ENCODE data around the gene VAMP8. TPM values are rescaled to one million over a fixed set of nuclear protein-coding genes. Genes with fewer than 3 reads are reported as not detected.
A peak's percentile ranks its signal among the peaks of the same experiment; 100 is the strongest.
"Not testable (repeated sequence)": the region's sequence is repeated elsewhere in the genome, so short reads cannot be mapped to it uniquely, and the experiment has no call there.

VAMP8 gene
- total RNA-seq: 6.8 and 7.5 TPM in 2 replicates

DNA sequence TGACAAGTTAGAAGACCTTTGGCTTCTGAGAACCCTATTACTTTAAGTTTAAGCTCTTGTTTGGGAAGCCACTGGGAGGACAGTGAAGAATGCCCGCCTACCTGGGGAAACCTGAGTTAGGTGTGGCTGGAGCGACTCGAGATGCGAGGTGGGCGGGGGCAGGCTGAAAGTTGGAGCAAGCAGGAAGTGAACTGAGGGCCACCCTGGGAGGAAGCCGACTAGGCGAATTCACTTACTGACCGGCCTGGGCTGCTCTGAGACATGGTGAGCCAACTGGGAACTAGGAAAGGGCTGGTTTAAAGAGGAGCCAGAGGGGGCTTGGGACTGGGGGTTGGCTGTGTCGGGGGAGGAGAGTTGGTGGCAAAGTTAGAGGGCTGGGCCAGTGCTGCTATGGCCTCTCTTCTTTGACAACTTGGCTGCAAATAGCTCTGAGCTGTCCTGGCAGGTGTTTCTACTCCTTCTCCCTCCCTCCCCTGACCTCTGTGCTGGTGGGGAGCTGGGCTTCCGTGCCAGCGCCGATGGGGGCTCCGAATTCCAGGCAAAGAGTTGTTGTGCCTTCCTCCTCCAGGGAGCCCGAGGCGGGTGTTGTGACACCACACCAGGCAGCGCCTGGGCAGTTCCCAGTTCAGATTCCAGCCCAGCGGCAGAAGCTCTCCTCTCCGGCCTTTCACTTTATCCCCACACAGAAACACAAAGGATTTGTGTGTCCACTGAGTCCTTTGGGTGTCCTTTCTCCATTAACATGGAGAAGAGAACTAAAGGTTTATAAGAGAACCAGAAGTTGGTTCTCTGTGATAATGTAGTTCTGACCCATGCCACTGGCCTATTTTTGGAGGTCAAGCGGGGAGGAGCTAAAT is at the start of gene VAMP8:
VAMP8 (plus strand) TSS at position 201 of the 857 bp plus-strand sequence; CDS start at position 262, 61 bp downstream.
- peak; percentile 15 for DNase-seq

DNA sequence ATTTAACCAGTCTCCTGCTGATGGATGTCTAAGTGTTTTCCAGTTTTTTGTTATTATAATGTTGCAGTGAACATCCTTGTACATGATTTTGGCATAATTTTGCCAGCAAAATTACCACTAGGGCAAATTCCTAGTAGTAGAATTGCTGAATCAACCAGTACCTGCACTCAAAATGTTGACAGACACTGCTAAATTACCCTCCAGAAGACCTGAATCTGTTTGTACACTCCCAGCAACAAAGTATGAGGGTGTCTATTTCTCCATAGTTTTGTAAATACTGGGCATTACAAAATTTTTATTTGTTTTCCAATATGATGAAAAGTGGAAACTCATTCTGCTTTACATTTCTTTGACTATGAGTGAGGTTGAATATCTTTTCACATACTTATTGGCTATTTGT is 49.6 kb upstream of the VAMP8 start:
- no peak for DNase-seq

DNA sequence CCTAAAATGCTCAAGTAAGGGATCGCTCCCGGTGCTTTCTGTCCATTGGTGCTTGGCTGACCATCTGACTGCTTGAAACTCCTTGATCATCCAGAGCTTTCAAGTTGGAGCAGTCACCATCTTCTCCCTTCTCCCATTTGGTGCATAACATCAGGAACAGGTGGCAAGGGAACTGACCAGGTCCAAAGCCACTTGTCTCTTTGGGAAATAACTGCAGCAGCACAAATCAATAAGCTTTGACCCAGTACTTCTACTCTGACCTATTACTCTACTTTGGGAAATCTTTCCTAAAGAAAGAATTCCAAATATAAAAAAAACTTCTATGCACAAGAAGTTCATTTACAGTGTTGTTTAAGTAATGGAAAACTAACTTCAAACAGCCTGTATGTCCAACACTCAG is 49.0 kb upstream of the VAMP8 start:
- no peak for DNase-seq

DNA sequence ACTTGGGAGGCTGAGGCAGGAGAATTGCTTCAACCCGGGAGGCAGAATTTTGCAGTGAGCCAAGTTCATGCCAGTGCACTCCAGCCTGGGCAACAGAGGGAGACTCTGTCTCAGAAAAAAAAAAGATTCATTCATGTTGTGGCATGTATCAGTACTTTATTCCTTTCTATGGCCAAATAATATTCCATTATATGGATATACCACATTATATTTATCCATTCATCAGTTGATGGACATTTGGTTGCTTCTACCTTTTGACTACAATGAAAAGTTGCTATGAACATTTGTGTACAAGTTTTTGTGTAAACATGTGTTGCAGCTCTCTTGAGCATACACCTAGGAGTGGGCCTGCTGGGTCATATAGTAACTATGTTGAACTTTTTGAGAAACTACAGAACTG is 47.6 kb upstream of the VAMP8 start:
- no peak for DNase-seq

DNA sequence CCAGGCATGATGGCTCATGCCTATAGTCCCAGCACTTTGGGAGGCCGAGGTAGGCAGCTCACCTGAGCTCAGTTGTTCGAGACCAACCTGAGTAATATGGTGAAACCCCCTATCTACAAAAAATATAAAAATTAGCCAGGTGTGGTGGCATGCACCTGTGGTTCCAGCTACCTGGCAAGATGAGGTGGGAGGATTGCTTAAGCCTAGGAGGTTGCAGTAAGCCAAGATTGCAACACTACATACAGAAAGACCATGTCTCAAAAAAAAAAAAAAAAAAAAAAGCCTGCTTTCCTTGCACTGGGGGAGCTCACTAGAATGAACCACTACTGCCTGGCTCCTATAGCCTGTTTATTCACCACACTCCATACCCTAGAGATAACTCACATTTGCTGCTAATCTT is 45.8 kb upstream of the VAMP8 start:
- no peak for DNase-seq

DNA sequence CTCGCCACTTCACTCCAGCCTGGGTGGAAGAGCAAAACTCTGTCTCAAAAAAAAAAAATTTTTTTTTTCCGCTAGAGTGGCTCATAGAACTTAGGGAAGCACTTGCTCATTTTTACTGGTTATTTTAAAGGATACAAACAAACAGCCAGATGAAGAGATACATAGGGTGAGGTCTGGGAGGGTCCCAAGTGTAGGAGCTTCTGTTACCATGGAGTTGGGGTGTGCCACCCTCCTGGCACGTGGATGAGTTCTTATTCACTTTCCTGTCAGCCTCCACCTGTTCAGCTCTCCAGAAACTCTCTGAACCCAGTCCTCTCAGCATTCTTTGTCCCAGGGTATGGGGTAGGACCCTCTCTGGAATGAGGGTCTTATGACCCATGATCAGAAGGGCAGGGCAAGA is 43.3 kb upstream of the VAMP8 start:
- DNase-seq: no peak

DNA sequence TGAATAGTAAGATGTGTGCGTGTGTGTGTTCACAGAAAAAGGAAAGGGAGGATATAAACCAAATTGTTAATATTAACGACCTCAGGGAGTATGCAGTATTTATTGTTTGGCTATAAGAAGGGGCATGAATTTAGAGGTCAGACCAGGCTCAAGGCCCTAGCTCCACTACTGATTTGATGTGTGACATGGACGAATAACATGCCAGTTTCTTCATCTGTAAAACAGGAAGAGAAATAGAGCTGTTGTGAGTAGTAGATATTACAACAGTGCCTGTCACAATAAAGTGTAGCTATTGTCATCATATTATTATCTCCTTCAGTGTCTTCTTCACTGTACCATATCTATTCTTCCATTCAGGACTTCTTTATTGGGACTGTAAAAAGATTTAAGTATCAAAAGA is 42.5 kb upstream of the VAMP8 start:
- DNase-seq: no peak

DNA sequence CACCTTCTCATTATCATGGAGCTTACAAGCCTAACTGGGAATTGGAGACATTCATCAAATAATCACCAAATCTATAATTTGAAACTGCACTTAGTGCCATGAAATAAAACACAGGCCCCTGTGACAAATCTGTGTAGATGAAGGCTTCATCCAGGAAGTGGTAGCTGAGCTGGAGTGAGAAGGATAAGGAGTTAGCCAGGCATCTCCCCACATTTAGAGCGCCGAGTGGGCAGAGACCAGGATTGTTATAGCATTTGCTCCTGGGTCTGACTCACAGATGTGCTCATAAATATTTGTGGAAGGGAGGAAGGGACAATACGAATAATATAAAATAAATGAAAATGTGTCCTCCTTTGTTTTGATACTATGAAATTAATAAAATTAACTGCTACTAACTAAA is 40.9 kb upstream of the VAMP8 start:
- DNase-seq: peak; percentile 40

DNA sequence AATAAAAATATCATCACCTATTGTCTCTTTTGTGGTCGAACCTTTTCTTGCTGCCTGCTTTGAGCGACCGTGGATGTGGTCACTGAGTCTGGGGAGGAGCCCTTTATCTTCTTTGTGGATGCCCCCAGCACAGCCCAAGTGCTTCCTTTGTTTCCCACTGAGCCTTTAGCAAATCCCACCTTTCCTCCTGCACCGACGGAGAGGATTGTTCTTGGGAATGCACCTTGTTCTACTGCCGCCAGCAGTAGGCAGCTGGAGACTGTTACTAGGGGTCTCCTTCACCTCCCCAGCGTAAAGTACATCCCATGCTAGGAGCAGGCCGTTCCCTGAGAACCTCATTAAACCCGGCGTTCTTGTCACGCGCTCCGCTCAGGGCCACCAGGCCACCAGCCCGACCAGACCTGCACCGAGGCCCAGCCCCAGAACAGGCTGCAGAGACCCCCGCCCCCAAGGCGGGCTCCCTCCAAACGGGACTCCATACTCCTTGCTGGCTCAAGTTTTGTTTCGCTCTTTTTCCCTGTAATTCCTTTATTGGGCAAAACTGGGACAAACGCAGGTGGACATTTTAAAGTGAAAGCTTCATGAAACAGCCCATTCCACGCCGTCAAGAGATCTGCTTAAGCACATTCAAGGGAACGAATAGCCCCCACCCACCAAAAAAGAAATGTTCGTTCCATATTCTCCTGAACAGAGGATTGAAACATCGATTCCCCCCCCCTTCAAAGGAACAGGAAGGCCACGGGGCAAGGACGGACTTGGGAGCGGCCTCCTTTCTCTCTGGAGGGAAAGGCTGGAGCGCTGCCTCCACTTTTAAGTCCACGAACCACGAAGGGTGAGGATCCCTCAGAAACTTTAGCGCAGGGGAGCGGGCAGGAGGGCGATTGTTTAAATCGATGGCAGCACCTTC is 39.5 kb upstream of the VAMP8 start:
- DNase-seq: peak; percentile 74

DNA sequence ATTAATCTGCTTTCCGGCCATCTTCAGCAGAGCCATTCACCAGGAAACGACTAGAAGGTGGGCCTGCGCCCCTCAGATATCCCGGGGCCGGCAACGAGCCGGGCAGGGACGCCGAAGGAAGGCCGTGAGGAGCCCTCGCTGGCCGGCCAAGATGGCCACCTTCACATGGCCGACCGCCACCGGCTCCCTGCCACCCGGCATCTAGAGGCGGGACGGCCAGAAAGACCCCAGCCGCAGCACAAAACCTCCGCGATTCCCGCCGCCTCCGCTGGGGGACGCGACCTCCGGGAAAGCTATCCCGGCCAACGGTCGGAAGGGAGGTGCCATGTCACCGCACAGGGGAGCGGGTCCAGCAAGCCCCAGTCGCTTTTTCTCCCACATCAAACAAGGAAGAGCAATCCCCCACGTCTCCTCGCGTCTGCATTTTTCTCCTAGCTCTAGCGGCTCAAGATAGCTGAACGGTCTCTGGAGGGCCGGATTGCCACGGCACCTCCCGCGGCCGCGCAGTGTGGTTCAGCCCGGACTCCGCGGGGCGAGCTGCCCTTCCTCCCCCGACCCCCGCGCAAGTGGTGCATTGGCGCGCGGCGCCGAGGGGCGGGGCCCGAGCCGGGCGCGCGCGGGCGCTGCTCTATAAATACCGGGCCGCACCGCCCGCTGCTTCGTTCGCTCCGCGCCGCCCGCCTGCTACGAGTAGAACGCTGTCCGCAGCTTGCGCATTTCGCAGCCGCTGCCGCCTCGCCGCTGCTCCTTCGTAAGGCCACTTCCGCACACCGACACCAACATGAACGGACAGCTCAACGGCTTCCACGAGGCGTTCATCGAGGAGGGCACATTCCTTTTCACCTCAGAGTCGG is 38.7 kb upstream of the VAMP8 start, which contains the start of gene MAT2A:
MAT2A (plus strand) TSS at position 662 of the 854 bp plus-strand sequence; CDS start at position 782, 120 bp downstream.
- peak; percentile 96 for DNase-seq

DNA sequence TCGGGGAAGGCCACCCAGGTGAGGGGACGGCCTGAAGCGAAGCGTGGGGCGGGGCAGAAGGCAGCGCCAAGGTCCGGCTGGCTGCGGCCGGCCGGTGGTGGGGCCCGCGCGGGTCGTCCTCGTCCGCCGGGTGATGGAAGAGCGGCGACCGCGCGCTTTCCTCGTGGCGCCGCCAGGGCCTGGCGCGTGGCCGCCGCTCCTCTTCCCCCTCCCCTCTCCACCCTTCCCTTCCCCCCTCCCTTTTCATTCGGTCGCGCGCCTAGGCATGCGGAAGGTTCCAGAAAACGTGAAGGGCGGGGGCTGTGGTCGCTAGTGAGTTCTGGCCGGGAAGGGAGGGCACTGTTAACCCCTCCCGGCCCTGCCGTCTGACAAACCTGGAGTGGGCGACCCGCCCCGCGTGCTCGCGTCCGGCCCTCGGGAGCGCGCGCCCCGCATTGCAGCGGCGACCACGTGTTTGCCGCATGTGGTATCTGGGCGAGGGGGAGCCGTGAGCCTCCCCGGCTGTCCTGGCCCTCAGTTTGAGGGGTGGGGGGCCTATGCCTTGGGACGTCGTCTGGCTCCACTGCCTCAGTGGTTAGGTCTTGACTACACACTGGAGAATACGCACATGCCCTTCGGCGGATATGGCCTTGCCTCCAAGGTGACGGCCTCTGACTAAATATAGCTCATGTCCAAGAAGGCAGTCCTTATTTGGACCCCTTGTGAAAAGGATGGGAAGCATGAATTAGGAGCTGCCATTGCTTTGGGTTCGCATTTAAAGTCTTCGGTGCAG is 37.8 kb upstream of the VAMP8 start:
- peak; percentile 74 for DNase-seq

DNA sequence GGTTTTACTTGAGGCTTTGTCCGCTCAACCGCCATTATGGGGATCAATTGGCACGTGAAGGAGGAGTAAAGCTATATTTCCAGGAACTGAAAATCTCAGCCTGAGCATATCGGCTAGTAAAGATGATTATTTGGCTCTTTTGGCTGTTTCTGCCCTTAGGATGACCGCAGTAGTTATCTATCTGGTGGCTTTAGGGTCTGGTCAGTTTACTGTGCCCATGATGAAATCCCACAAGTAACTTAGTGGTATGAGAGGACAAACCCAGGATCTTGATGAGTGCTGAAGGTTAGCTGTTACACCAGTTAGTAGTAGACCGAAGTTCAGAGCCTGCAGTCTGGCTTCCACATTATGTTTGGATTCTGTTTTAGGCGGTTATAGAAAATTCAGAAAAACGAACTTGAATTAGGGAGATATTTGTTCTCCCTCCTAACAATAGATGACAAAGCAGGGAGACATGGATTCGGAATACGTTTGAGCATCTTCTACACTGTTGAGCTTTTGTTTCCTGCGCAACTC is 37.2 kb upstream of the VAMP8 start:
- DNase-seq: peak; percentile 35

DNA sequence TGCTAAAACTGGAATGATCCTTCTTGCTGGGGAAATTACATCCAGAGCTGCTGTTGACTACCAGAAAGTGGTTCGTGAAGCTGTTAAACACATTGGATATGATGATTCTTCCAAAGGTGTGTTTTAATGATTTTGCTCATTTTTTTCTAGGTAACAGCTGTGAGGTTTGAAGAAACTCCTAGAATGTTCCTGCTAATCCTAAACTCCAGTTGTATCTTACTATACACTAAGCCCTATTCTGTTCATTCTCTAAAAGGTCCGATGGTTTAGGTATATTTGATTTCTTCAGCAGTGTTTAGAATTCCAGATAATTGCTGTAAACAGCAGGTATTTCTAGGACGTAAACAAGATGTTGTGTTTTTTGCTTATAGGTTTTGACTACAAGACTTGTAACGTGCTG is 36.1 kb upstream of the VAMP8 start:
- DNase-seq: no peak

DNA sequence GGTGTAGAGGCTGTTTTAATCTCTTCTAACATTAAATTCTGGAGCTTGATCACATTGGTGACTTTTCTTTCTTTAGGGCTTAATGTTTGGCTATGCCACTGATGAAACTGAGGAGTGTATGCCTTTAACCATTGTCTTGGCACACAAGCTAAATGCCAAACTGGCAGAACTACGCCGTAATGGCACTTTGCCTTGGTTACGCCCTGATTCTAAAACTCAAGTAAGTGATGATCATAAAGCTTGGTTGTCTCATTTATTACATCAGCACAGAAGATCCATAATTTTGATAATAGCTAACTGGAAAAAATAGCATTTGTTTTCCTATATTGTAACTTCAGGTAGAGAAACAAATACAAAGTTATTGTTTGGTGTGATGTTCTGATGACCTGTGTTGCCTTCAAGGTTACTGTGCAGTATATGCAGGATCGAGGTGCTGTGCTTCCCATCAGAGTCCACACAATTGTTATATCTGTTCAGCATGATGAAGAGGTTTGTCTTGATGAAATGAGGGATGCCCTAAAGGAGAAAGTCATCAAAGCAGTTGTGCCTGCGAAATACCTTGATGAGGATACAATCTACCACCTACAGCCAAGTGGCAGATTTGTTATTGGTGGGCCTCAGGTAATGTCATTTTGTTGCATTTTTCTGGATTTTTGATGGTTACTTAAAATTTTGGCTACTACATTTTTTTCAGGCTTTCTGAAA is 35.5 kb upstream of the VAMP8 start:
- no peak for DNase-seq

DNA sequence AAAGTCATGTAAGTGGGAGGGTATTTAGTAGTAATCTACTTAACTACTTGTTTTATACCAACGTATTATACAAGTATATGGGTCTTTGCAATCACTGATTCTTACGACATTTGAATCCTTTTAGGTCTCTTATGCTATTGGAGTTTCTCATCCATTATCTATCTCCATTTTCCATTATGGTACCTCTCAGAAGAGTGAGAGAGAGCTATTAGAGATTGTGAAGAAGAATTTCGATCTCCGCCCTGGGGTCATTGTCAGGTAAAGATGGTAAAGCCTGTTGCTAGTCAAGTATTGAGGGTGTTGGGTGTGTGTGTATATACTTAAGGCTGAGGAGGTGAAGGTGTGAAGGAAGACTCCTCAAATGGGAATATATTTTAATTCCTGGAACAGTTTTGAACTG is 34.6 kb upstream of the VAMP8 start:
- no peak for DNase-seq

DNA sequence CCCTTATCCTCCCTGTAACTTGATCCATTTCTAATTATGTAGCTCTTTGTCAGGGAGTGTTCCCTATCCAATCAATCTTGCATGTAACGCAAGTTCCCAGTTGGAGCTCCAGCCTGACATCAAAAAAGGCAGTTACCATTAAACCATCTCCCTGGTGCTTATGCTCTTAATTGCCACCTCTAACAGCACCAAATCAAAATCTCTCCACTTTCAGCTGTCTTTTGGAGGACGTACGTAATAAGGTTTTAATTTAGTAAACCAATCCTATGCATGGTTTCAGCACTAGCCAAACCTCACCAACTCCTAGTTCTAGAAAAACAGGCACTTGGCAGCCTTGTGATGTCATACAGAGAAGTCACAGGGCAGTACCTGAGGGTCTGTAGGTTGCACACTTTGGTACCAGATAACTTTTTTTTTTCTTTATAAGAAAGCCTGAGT is 33.1 kb upstream of the VAMP8 start:
- not testable (repeated sequence) for DNase-seq

DNA sequence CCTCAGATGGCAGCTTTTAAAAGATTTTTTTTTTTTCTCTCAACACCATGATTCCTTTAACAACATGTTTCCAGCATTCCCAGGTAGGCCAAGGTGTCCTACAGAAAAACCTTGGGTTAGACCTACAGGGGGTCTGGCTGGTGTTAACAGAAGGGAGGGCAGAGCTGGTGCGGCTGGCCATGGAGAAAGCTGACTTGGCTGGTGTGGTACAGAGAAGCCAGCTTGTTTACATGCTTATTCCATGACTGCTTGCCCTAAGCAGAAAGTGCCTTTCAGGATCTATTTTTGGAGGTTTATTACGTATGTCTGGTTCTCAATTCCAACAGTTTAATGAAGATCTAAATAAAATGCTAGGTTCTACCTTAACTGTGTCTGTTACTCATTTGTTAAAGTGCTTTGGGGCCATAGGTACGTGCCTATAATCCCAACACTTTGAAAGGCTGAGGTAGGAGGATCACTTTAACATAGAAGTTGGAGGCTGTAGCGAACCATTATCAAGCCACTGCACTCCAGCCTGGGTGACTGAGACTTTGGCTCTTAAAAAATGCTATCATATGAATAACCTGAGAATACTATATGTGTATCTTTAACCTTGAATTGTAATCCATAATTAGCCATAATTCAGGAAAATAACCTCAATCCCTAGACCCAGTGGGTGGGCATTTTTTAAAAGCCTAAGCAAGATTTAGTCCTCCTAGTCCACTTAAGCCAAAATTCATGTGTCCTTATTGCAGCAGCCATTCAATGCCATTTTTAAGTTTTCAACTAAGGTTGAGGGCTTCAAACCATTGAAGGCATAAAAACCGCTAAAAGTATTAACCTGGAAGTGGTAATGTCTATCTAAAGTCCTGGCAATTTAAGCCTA is 32.2 kb upstream of the VAMP8 start:
- not testable (repeated sequence) for DNase-seq

DNA sequence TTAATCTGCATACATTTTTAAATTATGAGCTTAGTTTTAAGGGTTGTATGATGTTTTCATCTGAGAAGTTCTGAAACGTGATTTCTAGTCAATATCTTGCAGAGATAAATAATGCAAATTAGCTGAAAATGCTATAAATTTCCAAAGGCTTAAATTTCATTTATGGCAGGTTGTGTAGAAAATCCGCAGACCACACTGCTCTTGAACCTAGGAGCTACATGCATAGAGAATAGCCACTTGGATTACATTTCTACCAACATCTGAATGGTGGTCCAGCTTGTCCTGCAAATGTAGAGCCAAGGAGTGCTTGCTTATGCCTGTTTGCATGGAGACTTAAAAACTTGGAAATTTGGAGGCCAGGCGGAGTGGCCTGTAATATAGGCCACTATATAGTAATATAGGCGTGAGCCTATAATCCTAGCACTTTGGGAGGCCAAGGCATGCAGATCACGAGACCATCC is 31.6 kb upstream of the VAMP8 start:
- no peak for DNase-seq

DNA sequence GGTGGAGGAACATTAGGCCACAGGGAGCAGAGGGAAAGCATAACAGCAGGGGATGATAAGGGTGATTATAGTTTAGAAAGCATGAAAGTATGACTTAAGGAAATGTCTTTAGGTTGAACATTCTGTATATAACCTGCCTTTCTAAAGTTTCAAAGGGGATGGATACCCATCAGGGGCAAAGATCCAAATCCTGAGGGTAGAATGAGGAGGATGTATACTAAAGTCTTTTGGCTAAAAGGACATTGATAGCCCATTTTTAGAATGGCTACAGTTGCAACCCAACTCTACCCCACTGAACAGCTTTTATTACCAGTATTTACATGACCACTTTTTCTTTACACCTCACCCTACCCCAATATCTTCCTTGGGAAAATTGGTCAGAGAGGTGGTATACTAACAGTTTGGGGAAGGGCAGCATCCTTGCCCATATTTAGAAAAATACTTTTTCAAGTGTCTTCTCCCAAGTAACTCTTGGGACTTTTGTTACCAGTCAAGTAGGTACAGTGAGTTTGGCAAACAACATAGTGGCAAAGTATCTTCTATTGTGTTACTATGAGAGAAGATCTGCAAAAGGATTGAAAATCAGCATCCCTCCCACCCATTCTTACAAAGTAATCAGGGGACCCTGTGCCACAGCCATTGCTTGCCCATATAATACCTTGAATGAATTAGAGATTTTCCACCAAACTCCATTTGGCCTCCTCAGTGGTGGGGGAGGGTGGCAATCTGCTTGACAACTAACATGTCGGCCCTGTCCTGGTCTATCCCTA is 30.1 kb upstream of the VAMP8 start:
- DNase-seq: no peak
